GM21367 (cell line): Measurements from ENCODE around the gene NME8.

Experiments
- ATAC-seq: cut with Tn5 transposase; IDR thresholded peaks from one replicate; pipeline ENCODE4 v1.9.1; 2021; ENCODE audit not compliant: unreplicated experiment

Gene NME8

DNA sequence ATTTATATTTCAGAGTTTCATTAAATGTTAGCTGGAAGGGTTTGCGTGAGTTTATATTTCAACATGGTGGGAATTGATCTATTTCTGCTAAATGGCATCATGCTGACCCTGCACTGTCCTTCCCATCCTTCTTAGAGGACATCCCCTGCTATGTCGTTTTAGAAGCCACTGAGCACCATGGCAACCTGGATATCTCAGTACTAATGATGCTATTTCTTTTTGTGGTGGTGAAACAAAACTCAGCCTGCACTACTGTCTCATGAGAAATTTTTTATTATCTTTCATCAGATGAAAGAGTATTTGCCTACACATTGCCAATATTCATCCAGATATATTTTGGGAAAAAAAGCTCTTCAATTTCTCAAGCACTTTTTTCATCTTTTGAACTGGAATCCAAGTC, 84.1 kb downstream of the NME8 start:
- no peak for ATAC-seq

DNA sequence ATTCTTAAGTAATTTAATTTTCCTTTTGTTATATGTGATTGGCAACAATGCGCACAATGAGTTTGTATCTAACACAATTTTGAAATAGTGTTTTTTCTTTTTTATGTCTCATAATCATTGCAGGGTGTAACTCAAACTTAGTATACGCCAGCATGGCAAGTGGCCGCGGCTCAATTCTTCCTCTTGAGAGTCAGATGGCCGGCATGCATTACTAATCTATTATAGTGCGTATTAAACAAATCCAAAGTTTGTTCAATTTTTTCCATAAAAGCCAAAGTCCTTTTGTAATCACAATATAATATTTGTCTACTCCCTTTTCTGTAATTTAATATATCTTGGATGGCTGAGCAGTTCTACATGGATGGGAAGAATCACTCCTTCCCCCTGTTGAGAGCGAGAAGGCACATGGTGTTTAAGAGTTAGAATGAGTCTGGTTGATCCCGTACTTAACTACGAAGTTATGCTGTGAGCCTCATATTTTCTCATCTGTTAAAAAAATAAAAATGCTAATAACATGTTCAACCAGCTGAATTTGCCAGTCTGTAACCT, 84.7 kb downstream of the NME8 start:
- ATAC-seq, result no peak

DNA sequence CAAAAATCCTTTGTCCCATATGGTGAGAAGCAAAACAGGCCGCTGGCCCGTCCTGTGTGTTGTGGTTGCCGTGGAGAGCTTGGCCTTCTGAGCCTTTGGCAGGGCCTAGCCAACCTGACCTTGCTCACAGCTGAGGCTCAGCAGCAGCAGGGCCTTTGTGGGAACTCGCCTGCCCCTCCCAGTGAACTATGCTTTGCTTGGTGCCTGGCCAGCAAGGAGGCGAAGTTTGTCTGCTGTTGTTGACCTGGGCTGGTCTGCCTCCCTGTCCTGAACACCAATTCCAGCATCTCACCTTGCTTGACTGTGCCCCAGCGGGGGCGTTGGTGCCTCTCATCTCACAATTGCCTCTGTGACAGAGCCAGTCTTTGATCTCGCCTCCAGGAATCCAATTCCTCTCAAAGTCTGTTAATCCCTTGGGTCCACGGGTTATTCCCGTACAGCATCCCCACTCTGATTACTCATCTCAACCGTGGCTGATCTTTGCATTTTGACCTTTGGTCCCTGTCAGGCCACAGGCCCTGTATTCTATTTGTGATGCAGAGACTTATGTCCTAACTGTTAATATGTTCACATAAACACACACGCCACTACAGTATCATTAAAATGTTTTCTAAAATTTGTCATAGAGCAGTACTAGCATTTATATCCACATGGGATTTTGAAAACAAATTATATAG, 94.7 kb downstream of the NME8 start:
- no peak for ATAC-seq

DNA sequence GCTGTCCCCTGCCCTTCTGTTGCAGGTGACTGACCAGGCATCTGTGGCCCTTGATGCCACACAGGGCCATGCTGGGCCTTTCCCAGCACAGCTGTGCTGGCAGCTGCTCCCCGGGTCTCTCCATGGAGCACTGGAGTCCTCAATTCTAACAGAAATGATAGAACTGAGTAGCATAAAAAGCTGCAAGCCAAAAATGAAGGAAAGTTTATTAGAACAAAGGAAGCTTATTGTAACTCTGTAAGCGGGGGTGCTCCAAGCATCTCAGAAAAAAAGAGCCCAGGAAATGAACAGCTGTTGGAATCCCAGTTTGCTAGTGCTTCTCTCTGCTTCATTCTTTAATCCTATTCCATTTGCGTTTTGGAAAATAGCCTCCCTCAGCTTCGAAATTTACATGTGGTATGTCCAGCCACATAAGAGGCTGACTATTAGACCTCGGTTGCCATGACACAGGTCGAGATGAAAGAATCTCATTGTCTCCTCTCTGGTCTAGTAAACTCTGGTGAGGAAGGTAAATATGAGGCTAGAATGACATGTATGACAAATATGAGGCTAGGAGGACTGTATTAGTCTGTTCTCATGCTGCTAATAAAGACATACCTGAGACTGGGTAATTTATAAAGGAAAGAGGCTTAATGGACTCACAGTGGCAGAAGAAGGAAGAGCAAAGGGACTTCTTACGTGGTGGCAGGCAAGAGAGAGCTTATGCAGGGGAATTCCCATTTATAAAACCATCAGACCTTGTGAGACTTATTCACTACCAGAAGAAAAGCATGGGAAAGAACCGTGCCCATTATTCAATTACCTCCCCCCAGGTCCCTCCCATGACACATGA, 95.7 kb downstream of the NME8 start:
- ATAC-seq, result no peak

DNA sequence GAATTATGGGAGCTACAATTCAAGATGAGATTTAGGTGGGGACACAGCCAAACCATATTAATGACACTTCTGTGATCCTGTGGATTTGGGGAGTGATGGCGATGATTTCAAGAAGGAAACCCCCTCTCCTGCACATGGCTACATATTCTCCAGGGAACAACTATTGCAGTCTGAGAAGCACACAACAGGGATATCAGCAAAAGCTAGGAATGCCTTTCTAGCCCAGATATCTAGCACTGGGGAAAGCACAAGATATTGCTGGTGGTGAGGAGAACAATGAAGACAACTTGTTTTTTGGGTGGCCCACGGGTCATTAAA, 96.3 kb downstream of the NME8 start:
- ATAC-seq, result no peak

DNA sequence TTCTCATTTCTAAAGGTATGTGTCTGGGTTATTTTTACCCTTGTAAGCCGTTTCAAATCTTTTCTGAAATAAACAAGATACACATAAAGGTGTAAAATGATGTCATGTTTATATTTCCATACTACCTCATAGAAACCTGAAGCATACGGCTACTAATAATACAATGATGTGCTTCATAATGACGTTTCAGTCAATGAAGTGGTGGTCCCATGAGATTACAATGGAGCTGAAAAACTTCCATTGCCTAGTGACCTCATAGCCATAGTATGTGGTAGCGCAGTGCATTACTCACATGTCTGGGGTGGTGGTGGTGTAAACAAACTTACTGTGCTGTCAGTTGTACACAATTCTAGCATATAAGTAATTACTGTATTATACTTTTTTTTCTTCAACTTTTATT, 96.9 kb downstream of the NME8 start:
- ATAC-seq, result no peak

DNA sequence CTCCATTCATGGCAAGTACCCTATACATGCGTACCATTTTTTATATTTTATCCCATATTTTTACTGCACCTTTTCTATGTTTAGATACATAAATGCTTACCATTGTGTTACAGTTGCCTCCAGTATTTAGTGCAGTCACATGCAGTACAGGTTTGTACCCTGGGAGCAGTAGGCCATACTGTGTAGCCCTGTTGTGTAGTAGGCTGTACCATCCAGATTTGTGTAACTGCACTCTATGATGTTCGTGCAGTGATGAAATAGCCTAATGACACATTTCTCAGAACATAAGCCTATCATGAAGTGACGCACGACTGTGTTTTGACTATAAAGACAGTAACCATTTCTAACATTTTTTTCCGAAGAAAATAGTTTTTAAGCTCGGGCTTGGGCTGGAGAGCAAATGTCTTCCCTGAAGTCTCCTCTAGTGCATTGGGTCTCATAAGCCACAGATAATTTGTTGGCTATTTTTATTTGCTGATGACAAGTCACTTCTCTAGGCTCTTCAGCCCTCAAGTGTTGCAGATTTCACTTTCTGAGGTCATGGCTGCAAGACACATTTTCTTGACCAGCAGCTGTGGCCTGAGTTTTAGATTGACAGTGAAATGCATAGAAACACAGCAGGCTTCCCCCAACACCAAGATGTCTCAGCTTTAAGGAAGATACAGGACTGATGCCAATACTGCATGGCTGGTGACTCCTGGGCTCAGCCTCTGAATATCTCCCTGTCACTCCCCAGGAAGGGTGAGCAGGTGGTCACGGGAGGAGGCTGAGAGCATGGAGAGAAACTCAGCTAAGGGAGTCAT, 98.9 kb downstream of the NME8 start:
- ATAC-seq, result no peak

DNA sequence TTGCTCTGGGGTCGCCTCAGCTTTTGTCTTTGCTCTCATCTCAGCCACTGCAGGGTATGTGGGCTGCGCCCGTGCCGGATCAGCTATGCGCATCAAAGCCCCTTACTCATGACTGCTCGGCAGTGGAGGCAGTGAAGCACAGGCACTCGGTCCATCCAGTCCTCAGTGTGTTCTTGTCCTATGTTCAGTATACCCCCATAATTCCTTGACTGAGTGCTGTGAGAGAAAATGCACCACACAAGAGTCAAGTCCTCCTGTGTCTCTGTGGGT, 99.5 kb downstream of the NME8 start:
- no peak for ATAC-seq
